PC-3 (cell line): ENCODE results near the gene STAT4. TPM values are rescaled to one million over a fixed set of nuclear protein-coding genes. Genes with fewer than 3 reads are reported as not detected.

Experiments used
- ATAC-seq: fragments of 200-7000 bp; cut with Tn5 transposase; 2 replicates; pipeline ENCODE4 v1.9.1; 2020; ENCODE audit warnings: mild to moderate bottlenecking, moderate library complexity
- Bru-seq: library from RNA; stranded (reverse); fragments of 400-500 nt; gene quantifications from one replicate; lab custom pipeline; 2021; lab: Mats Ljungman, UMichigan
- BruChase-seq, 2 experiments: library from RNA; stranded (reverse); fragments of 400-500 nt; gene quantifications; one replicate each; lab custom pipeline; 2021; lab: Mats Ljungman, UMichigan
- BruUV-seq: library from RNA; stranded (reverse); fragments of 400-500 nt; replicated peaks from 2 replicates; lab custom pipeline; 2021; lab: Mats Ljungman, UMichigan
- CTCF ChIA-PET: fragments of 300-600 bp; sonication (Branson Sonifier 250); formaldehyde crosslinking; loops from one replicate; lab custom pipeline; 2022; ENCODE audit warnings: antibody characterized with exemption; lab: Charles Lee
- POLR2A ChIA-PET: fragments of 300-600 bp; sonication (Branson Sonifier 250); formaldehyde crosslinking; loops from one replicate; lab custom pipeline; 2022; ENCODE audit warnings: antibody characterized with exemption; ENCODE audit not compliant: unreplicated experiment; lab: Charles Lee
- DNase-seq: peaks from one replicate; pipeline ENCODE4 v3.0.0-alpha.2; 2015
- H2AFZ ChIP-seq: fragments of 300-600 bp; sonication (generic); 2 replicates; pipeline ENCODE4 v1.6.0; 2016; ENCODE audit warnings: antibody characterized with exemption, low read length
- H3F3A ChIP-seq: fragments of 300-600 bp; sonication (generic); one replicate; pipeline ENCODE4 v1.6.0; 2017; ENCODE audit warnings: antibody characterized with exemption, low read length, control low read depth, mild to moderate bottlenecking; ENCODE audit not compliant: unreplicated experiment
- H3K27ac ChIP-seq: fragments of 300-600 bp; sonication (generic); 2 replicates; pipeline ENCODE4 v1.5.1; 2016; ENCODE audit warnings: mild to moderate bottlenecking, low read length
- H3K27me3 ChIP-seq: fragments of 300-600 bp; sonication (generic); 2 replicates; pipeline ENCODE4 v1.6.1; 2016; ENCODE audit warnings: low read length, mixed read lengths
- H3K36me3 ChIP-seq: fragments of 300-600 bp; sonication (generic); 2 replicates; pipeline ENCODE4 v1.6.1; 2016; ENCODE audit warnings: low read depth, mixed run types, low read length, mixed read lengths
- H3K4me1 ChIP-seq: fragments of 300-600 bp; sonication (generic); 2 replicates; pipeline ENCODE4 v1.5.1; 2016; ENCODE audit warnings: low read length; ENCODE audit not compliant: insufficient read depth
- H3K4me2 ChIP-seq: fragments of 300-600 bp; sonication (generic); 2 replicates; pipeline ENCODE4 v1.6.0; 2016; ENCODE audit warnings: low read length
- H3K4me3 ChIP-seq: fragments of 300-600 bp; sonication (generic); 2 replicates; pipeline ENCODE4 v1.5.1; 2016; ENCODE audit warnings: mild to moderate bottlenecking, low read length, mixed read lengths
- H3K79me2 ChIP-seq: fragments of 300-600 bp; sonication (generic); 2 replicates; pipeline ENCODE4 v1.6.1; 2017; ENCODE audit warnings: low read length, mixed read lengths
- H3K9ac ChIP-seq: fragments of 300-600 bp; sonication (generic); 2 replicates; pipeline ENCODE4 v1.6.0; 2016; ENCODE audit warnings: mild to moderate bottlenecking, low read length
- H3K9me2 ChIP-seq: fragments of 300-600 bp; sonication (generic); replicated peaks from 2 replicates; pipeline ENCODE4 v1.6.1; 2016; ENCODE audit warnings: mixed run types, low read length, mixed read lengths
- H3K9me3 ChIP-seq: fragments of 300-600 bp; sonication (generic); 2 replicates; pipeline ENCODE4 v1.6.1; 2016; ENCODE audit warnings: low read length, mixed read lengths
- H4K20me1 ChIP-seq: fragments of 300-600 bp; sonication (generic); 2 replicates; pipeline ENCODE4 v1.6.1; 2016; ENCODE audit warnings: low read length, mixed read lengths
- EZH2 ChIP-seq: fragments of 300-600 bp; sonication (generic); IDR thresholded peaks from one replicate; pipeline ENCODE4 v1.6.1; 2017; ENCODE audit warnings: antibody characterized with exemption, mild to moderate bottlenecking, low read length; ENCODE audit not compliant: unreplicated experiment
- EZH2phosphoT487 ChIP-seq: fragments of 300-600 bp; sonication (generic); IDR thresholded peaks from 2 replicates; pipeline ENCODE4 v1.6.1; 2018; ENCODE audit warnings: mild to moderate bottlenecking, antibody characterized with exemption, low read length, borderline replicate concordance
- intact Hi-C: fragments of 100-400 bp; cut with micrococcal nuclease; formaldehyde crosslinking; loops from 2 replicates; pipeline ENCODE4 v1.9.0; 2023
- long read RNA-seq: library from polyadenylated mRNA; unstranded; transcript quantifications from one replicate; pipeline ENCODE4 v2.0.0, GENCODE V29; 2021; ENCODE audit not compliant: unreplicated experiment
- total RNA-seq: library from RNA; depleted of rRNA; stranded (reverse); fragments of >200 nt; gene quantifications from 2 replicates; pipeline ENCODE4 v1.2.3, GENCODE V29; 2014; rRNA removed
- TF ChIP-seq, protein P1 (sequence below): fragments of 300-600 bp; sonication (generic); conservative IDR thresholded peaks from 2 replicates; pipeline ENCODE4 v1.5.1; 2017; ENCODE audit warnings: antibody characterized with exemption, low read depth, mild to moderate bottlenecking, low read length

STAT4 gene, protein sequence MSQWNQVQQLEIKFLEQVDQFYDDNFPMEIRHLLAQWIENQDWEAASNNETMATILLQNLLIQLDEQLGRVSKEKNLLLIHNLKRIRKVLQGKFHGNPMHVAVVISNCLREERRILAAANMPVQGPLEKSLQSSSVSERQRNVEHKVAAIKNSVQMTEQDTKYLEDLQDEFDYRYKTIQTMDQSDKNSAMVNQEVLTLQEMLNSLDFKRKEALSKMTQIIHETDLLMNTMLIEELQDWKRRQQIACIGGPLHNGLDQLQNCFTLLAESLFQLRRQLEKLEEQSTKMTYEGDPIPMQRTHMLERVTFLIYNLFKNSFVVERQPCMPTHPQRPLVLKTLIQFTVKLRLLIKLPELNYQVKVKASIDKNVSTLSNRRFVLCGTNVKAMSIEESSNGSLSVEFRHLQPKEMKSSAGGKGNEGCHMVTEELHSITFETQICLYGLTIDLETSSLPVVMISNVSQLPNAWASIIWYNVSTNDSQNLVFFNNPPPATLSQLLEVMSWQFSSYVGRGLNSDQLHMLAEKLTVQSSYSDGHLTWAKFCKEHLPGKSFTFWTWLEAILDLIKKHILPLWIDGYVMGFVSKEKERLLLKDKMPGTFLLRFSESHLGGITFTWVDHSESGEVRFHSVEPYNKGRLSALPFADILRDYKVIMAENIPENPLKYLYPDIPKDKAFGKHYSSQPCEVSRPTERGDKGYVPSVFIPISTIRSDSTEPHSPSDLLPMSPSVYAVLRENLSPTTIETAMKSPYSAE
- total RNA-seq: 1.6 and 2.2 TPM in 2 replicates
- percentile 23 among the genes with signal in this experiment for Bru-seq, nascent RNA
- percentile 25 among the genes with signal in this experiment for BruChase-seq, experiment 1, labeled RNA remaining after a 6-hour chase
- percentile 32 among the genes with signal in this experiment for BruChase-seq, experiment 2, labeled RNA remaining after a 2-hour chase
- long read RNA-seq: 0 reads

DNA sequence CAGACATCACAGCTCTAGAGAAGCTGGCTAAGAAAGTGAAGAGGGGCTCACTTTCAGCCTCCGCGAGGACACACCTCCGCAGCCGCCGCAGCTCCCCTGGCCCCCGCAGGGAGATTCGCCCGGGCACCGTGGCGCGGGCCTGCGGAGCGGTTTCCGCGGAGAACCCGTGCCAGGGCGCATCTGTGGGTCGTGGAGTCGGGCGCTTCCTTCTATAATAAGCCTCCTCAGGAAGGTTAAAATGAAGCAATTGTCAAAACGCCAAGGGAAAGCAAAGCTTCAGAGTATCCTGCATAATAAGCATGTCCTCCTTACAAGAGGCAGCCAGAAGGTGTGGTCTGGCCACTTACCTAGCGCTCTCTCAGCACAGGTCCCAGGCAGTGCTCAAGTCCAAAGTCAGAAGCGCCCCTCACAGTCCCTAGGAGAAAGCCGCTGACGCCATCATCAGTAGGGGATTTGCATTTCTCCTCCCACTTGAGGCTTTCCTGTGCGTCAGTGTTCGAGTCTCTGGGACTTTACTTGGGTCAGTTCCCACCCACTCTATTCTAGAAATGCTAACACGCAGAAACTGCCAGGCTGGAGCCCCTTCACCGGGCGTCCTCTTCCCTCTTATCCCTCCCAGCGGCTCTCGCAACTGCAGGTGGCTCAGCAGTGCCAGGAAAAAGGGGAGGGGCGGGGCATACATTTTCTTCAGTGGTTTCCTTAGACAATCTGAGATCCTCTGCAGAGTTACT is at the start of gene STAT4:
Gene STAT4, minus strand, starts transcription at position 395 of the 731 bp plus-strand sequence. CDS start 2,791 bp downstream, outside the sequence.
- peak within 1 kb of the TSS; percentile 88 for H3K4me2 ChIP-seq
- H3K4me3 ChIP-seq: peak within 1 kb of the TSS; percentile 71
- DNase-seq (peak; percentile 57), ATAC-seq (peak; percentile 77)
- no peaks in the 10 kb centered on the region for H3K9me2 ChIP-seq
- H3K4me1 ChIP-seq: peaks cover 5% of the 10 kb centered on the region; the same call in 1 of the 2 replicates
- H3K27me3 ChIP-seq: no peaks in the 10 kb centered on the region
- H3K9me3 ChIP-seq: no peaks in the 10 kb centered on the region
- BruUV-seq: no TSS peak
- no peak within 1 kb of the TSS for H3K27ac ChIP-seq
- CTCF ChIA-PET: interaction anchor here (0.6 to 1.4 kb wide), 2 partner anchors 98 to 215 kb away, joined by 4 to 5 read pairs; no protein-coding TSS in a partner anchor
- H3K36me3 ChIP-seq: no peaks in the 10 kb centered on the region
- TF ChIP-seq EZH2: no peak
- TF ChIP-seq EZH2phosphoT487: no peak
- TF ChIP-seq, protein P1, sequence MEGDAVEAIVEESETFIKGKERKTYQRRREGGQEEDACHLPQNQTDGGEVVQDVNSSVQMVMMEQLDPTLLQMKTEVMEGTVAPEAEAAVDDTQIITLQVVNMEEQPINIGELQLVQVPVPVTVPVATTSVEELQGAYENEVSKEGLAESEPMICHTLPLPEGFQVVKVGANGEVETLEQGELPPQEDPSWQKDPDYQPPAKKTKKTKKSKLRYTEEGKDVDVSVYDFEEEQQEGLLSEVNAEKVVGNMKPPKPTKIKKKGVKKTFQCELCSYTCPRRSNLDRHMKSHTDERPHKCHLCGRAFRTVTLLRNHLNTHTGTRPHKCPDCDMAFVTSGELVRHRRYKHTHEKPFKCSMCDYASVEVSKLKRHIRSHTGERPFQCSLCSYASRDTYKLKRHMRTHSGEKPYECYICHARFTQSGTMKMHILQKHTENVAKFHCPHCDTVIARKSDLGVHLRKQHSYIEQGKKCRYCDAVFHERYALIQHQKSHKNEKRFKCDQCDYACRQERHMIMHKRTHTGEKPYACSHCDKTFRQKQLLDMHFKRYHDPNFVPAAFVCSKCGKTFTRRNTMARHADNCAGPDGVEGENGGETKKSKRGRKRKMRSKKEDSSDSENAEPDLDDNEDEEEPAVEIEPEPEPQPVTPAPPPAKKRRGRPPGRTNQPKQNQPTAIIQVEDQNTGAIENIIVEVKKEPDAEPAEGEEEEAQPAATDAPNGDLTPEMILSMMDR: no peak
- POLR2A ChIA-PET: interaction anchor here (0.6 to 0.7 kb wide), 2 partner anchors 103 to 141 kb away, joined by 3 to 4 read pairs; no protein-coding TSS in a partner anchor
- H3F3A ChIP-seq: no peaks in the 10 kb centered on the region
- H3K9ac ChIP-seq: peak within 1 kb of the TSS; percentile 11; the same call in 1 of the 2 replicates
- peak within 1 kb of the TSS; percentile 97 for H2AFZ ChIP-seq
- no peaks in the 10 kb centered on the region for H4K20me1 ChIP-seq
- H3K79me2 ChIP-seq: no peaks in the 10 kb centered on the region
- intact Hi-C loops: loop anchor here (10.0 kb wide), 1 partner anchor 366 kb away; no protein-coding TSS in a partner anchor

DNA sequence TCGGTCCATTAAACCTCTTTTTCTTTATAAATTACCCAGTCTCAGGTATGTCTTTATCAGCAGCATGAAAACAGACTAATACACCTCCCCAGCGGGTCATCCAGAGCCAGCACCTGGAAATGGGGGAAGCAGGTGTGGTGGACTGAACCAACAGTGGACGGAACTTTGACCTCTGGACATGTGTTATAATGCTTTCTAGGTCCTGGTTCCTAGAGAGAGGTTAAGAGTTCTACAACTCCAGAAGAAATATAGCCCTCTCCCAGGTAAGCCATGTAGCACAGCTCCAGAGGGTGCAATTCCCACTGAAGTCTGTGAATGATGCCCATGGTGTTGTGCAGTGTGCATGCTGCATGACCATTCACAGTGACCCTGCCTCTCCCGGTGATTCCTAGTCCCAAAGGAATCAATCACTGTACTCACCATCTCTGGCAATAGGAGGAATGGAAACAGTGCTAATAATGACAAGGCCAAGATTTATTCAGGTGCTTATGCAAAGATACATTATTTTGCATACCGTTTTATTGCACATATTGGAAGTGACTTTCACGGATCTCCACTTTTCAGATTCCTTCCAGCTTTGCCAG is 49.2 kb upstream of the STAT4 start:
- Histone ChIP-seq H4K20me1 (no peaks in the 10 kb centered on the region), H3K4me3 (no peak overlapping the region), H3K36me3 (no peaks in the 10 kb centered on the region), H3K27ac (no peak overlapping the region), H2AFZ (no peak overlapping the region), H3F3A (no peaks in the 10 kb centered on the region), H3K4me1 (peaks cover 10% of the 10 kb centered on the region), H3K9me3 (no peaks in the 10 kb centered on the region), H3K4me2 (no peak overlapping the region), H3K27me3 (no peaks in the 10 kb centered on the region), H3K79me2 (no peaks in the 10 kb centered on the region), H3K9me2 (no peaks in the 10 kb centered on the region), H3K9ac (no peak overlapping the region)
- POLR2A ChIA-PET: no interaction called here
- ATAC-seq: no peak
- no TSS peak for BruUV-seq
- intact Hi-C loops: no loop called here
- no peak for TF ChIP-seq EZH2
- TF ChIP-seq EZH2phosphoT487: no peak
- TF ChIP-seq, protein P1: no peak
- CTCF ChIA-PET: no interaction called here
- DNase-seq: no peak
